Heart left ventricle (tissue), 13 donors: ENCODE measurements around the gene EIF4A3.

ENCODE experiments used
- CTCF ChIP-seq, 12 donors: fragments of 200-600 bp; sonication (generic) in 4 of 12; IDR thresholded peaks; one replicate each; pipeline versions ENCODE4 v1.5.0 to v1.8.0; 2018 to 2022; ENCODE audit warnings: antibody characterized with exemption in 12 of 12, mild to moderate bottlenecking in 5 of 12
- POLR2A ChIP-seq, 2 donors: fragments of 450-650 bp; IDR thresholded peaks; one replicate each; pipeline ENCODE4 v1.6.1; 2017; ENCODE audit warnings: antibody characterized with exemption in 2 of 2, mild to moderate bottlenecking in 2 of 2, moderate library complexity in 2 of 2
- donor health status: ischemic (EF 13 %, LVEDD 7.1; RV severe dilation, severe dysfunction).
- donor health status: DM: no; HTN: yes; CAD: no.
- donor health status: DM: no; HTN: no; CAD: no.
- donor health status: ischemic (EF 25% LVEDD 6.9; RV normal size, moderate dysfunction).
- donor health status: ischemic (EF 25% LVEDD 5.7; RV mildly dilated, moderate dysfunction).
- donor health status: ischemic (EF 35%, LVEDD 5.7; RV mildly dilated, moderate dysfunction).
- donor health status: nonischemic (EF 11% LVEDD 7.7; RV severe dilation, severe dysfunction).
- donor health status: DM: yes; HTN: yes; CAD: no.
- donor health status: PGD.
- donor health status: ischemic (EF 29% LVEDD 5.4; RV normal size, mild dysfunction).
- donor health status: nonischemic (EF 23%, LVEDD 6.1; RV moderate dilation, normal function).

GRCh38 chr17:80095038-80095843 lies 51.7 kb downstream of the EIF4A3 start:
- TF ChIP-seq CTCF (IDR thresholded peaks at IDR 0.05) (no peak), POLR2A (IDR thresholded peaks at IDR 0.05) (no peak)
